HepG2 (cell line): ENCODE measurements around the gene YY1. TPM values are rescaled to one million over a fixed set of nuclear protein-coding genes. Genes with fewer than 3 reads are reported as not detected.

Source experiments
- ATAC-seq: fragments of 200-7000 bp; cut with Tn5 transposase; 3 replicates; pipeline ENCODE4 v1.9.1; 2020; ENCODE audit warnings: mild to moderate bottlenecking, moderate library complexity
- BruUV-seq: library from RNA; stranded (reverse); fragments of 400-500 nt; replicated peaks from 2 replicates; lab custom pipeline; 2021; lab: Mats Ljungman, UMichigan
- CTCF ChIA-PET: fragments of 300-600 bp; formaldehyde crosslinking; extraction: SDS; loops from one replicate; lab custom pipeline; 2021; ENCODE audit warnings: low total read pairs, inconsistent platforms, low intra/inter-chr PET ratio; lab: Yijun Ruan, JAX
- POLR2A ChIA-PET: fragments of 350-600 bp; sonication (Branson Sonifier 250); formaldehyde crosslinking; loops from one replicate; lab custom pipeline; 2020; ENCODE audit warnings: antibody characterized with exemption, inconsistent platforms; lab: Yijun Ruan, JAX
- DNase-seq: peaks from one replicate; pipeline ENCODE4 v3.0.0-alpha.2; 2015; ENCODE audit warnings: low spot score
- FAIRE-seq: peaks from 3 replicates; lab custom pipeline; 2011; peaks lifted over from hg19 to GRCh38; lab: Jason Lieb, UNC
- H2AFZ ChIP-seq: one replicate; pipeline ENCODE4 v1.6.1; 2011; ENCODE audit warnings: low read length, inconsistent platforms
- H3K27ac ChIP-seq: fragments of 300-600 bp; 3 replicates; pipeline ENCODE4 v1.8.0; 2011; ENCODE audit warnings: mixed run types, mild to moderate bottlenecking, mixed read lengths, low read length, inconsistent platforms; ENCODE audit not compliant: insufficient read depth; ENCODE audit errors: extremely low read length
- H3K27me3 ChIP-seq, 2 experiments: fragments of 200-600 bp in 1 of 2; 2 replicates in 1 of 2; 3 replicates in 1 of 2; pipeline versions ENCODE4 v1.6.0 to v1.8.0; 2011; ENCODE audit warnings: low read length in 2 of 2, mild to moderate bottlenecking in 2 of 2, moderate library complexity in 2 of 2, inconsistent platforms in 1 of 2; ENCODE audit not compliant: insufficient read depth in 2 of 2, control insufficient read depth in 1 of 2
- H3K36me3 ChIP-seq, 2 experiments: fragments of 200-600 bp in 1 of 2; replicated peaks in 1 of 2; 2 replicates in 1 of 2; 3 replicates in 1 of 2; pipeline versions ENCODE4 v1.5.1 to v1.8.0; 2011; ENCODE audit warnings: low read length in 2 of 2, inconsistent platforms in 1 of 2; ENCODE audit not compliant: insufficient read depth in 2 of 2, control insufficient read depth in 1 of 2
- H3K4me1 ChIP-seq: 2 replicates; pipeline ENCODE4 v1.5.1; 2012; ENCODE audit warnings: low read length, inconsistent platforms; ENCODE audit not compliant: insufficient read depth
- H3K4me2 ChIP-seq: 2 replicates; pipeline ENCODE4 v1.6.0; 2011; ENCODE audit warnings: low read depth, low read length, inconsistent platforms
- H3K4me3 ChIP-seq, 3 experiments: fragments of 200-600 bp in 1 of 3; sonication (generic), shearing (Covaris generic) in 1 of 3; replicated peaks in 1 of 3; 2 replicates each; pipeline ENCODE4 v1.5.1; 2011 to 2016; ENCODE audit warnings: low read length in 3 of 3, inconsistent platforms in 2 of 3, low read depth in 2 of 3, mild to moderate bottlenecking in 2 of 3, control low read depth in 1 of 3, mixed read lengths in 1 of 3; ENCODE audit not compliant: insufficient read depth in 1 of 3
- H3K79me2 ChIP-seq: one replicate; pipeline ENCODE4 v1.6.1; 2011; ENCODE audit warnings: low read length, inconsistent platforms; ENCODE audit not compliant: insufficient read depth
- H3K9ac ChIP-seq: 2 replicates; pipeline ENCODE4 v1.6.0; 2011; ENCODE audit warnings: mild to moderate bottlenecking, low read depth, low read length, inconsistent platforms; ENCODE audit not compliant: insufficient read depth
- H3K9me3 ChIP-seq: 2 replicates; pipeline ENCODE4 v1.5.1; 2012; ENCODE audit warnings: mild to moderate bottlenecking, low read length
- H4K20me1 ChIP-seq: 2 replicates; pipeline ENCODE4 v1.6.0; 2011; ENCODE audit warnings: inconsistent platforms, mild to moderate bottlenecking, low read length, moderate library complexity; ENCODE audit not compliant: insufficient read depth
- CBX5 ChIP-seq: sonication (generic); formaldehyde crosslinking; IDR thresholded peaks from 2 replicates; pipeline ENCODE4 v1.4.0; 2020; ENCODE audit warnings: missing genetic modification reagents, borderline replicate concordance
- CHCHD3 ChIP-seq: sonication (generic); formaldehyde crosslinking; IDR thresholded peaks from 2 replicates; pipeline ENCODE4 v1.8.0; 2022; ENCODE audit warnings: mild to moderate bottlenecking, missing genetic modification reagents, moderate library complexity
- EP300 ChIP-seq, 3 experiments: sonication (generic) in 1 of 3; formaldehyde crosslinking in 1 of 3; IDR thresholded peaks; 2 replicates each; pipeline versions ENCODE4 v1.5.1 to v1.6.1; 2011 to 2020; ENCODE audit warnings: low read depth in 2 of 3, low read length in 2 of 3, borderline replicate concordance in 1 of 3, improper control_type of control experiment in 1 of 3, mild to moderate bottlenecking in 1 of 3, missing genetic modification reagents in 1 of 3, moderate library complexity in 1 of 3
- FOSL2 ChIP-seq: sonication (generic); formaldehyde crosslinking; IDR thresholded peaks from 2 replicates; pipeline ENCODE4 v1.4.0; 2020; ENCODE audit warnings: missing genetic modification reagents
- FOXJ3 ChIP-seq: sonication (generic); formaldehyde crosslinking; IDR thresholded peaks from 2 replicates; pipeline ENCODE4 v1.4.0; 2020; ENCODE audit warnings: missing genetic modification reagents, mild to moderate bottlenecking, borderline replicate concordance
- GATA4 ChIP-seq: sonication (generic); IDR thresholded peaks from 2 replicates; pipeline ENCODE4 v1.6.1; 2016; ENCODE audit warnings: antibody characterized with exemption, low read depth, borderline replicate concordance
- GLI4 ChIP-seq: sonication (generic); formaldehyde crosslinking; IDR thresholded peaks from 2 replicates; pipeline ENCODE4 v1.5.1; 2020; ENCODE audit warnings: missing genetic modification reagents, mild to moderate bottlenecking, moderate library complexity, borderline replicate concordance
- GPN1 ChIP-seq: sonication (generic); formaldehyde crosslinking; IDR thresholded peaks from 2 replicates; pipeline ENCODE4 v1.5.1; 2020; ENCODE audit warnings: missing genetic modification reagents, borderline replicate concordance
- KDM4B ChIP-seq: sonication (generic); formaldehyde crosslinking; IDR thresholded peaks from 2 replicates; pipeline ENCODE4 v1.4.0; 2020; ENCODE audit warnings: missing genetic modification reagents
- KDM5A ChIP-seq: fragments of 200-600 bp; sonication (generic); IDR thresholded peaks from 2 replicates; pipeline ENCODE4 v1.7.0; 2018; ENCODE audit warnings: antibody characterized with exemption, mild to moderate bottlenecking, low read length, borderline replicate concordance
- PRMT3 ChIP-seq: sonication (generic); formaldehyde crosslinking; IDR thresholded peaks from 2 replicates; pipeline ENCODE4 v1.8.1; 2022; ENCODE audit warnings: low read depth, mild to moderate bottlenecking, moderate library complexity, missing genetic modification reagents, borderline replicate concordance
- TBP ChIP-seq: sonication (generic); formaldehyde crosslinking; IDR thresholded peaks from 2 replicates; pipeline ENCODE4 v1.5.0; 2020; ENCODE audit warnings: missing genetic modification reagents
- ZNF530 ChIP-seq: sonication (generic); formaldehyde crosslinking; IDR thresholded peaks from 2 replicates; pipeline ENCODE4 v1.5.0; 2020; ENCODE audit warnings: low read depth, mild to moderate bottlenecking, missing genetic modification reagents
- ZNF746 ChIP-seq: sonication (generic); formaldehyde crosslinking; IDR thresholded peaks from 2 replicates; pipeline ENCODE4 v1.8.0; 2022; ENCODE audit warnings: mild to moderate bottlenecking, missing genetic modification reagents
- WGBS: methylation state at CpG from one replicate; pipeline ENCODE4 v1.1.6; 2017; ENCODE audit warnings: low lambda C conversion rate; 5-methylcytosine and 5-hydroxymethylcytosine counted together
- in situ Hi-C: cut with HindIII; loops from 2 replicates; pipeline ENCODE4 v1.10.0; 2017; ENCODE audit warnings: low pct_unique_long_range_greater_than_20kb; ENCODE audit not compliant: extremely low pct_ligation_motif_present
- intact Hi-C: fragments of 100-400 bp; cut with micrococcal nuclease; formaldehyde crosslinking; loops from one replicate; pipeline ENCODE4 v1.10.0; 2022; ENCODE audit not compliant: unreplicated experiment
- polyA plus RNA-seq, 8 experiments: library from polyadenylated mRNA; depleted of rRNA in 3 of 8; stranded (reverse) in 7 of 8; unstranded in 1 of 8; fragments of >200 nt; fragmentation: Illumina TruSeq in 4 of 8; extraction: Trizol in 4 of 8; gene quantifications; 2 replicates each; pipeline versions ENCODE4 v1.2.1 to v1.2.3, GENCODE V29; 2011 to 2016; ENCODE audit warnings: low read depth in 4 of 8, missing spikeins in 1 of 8, mixed read lengths in 1 of 8; ENCODE audit not compliant: insufficient read depth in 1 of 8
- total RNA-seq, 5 experiments: library from RNA; depleted of rRNA; stranded (reverse); fragments of >200 nt; fragmentation: Illumina TruSeq; extraction: Trizol; gene quantifications; 2 replicates each; pipeline ENCODE4 v1.2.3, GENCODE V29; 2016; ENCODE audit warnings: low read depth in 1 of 5
- TF ChIP-seq, protein P1 (sequence below): sonication (generic); formaldehyde crosslinking; IDR thresholded peaks from 2 replicates; pipeline ENCODE4 v1.5.0; 2020; ENCODE audit warnings: mild to moderate bottlenecking, missing genetic modification reagents, borderline replicate concordance
- TF ChIP-seq, protein P2 (sequence below): sonication (generic); formaldehyde crosslinking; IDR thresholded peaks from 2 replicates; pipeline ENCODE4 v1.5.0; 2020; ENCODE audit warnings: mild to moderate bottlenecking, missing genetic modification reagents, moderate library complexity
- TF ChIP-seq, protein P3 (sequence below): sonication (generic); formaldehyde crosslinking; IDR thresholded peaks from 2 replicates; pipeline ENCODE4 v1.4.0; 2020; ENCODE audit warnings: missing genetic modification reagents, low read depth, mild to moderate bottlenecking, borderline replicate concordance
- TF ChIP-seq, protein P4 (sequence below): sonication (generic); formaldehyde crosslinking; IDR thresholded peaks from 2 replicates; pipeline ENCODE4 v1.5.0; 2020; ENCODE audit warnings: missing genetic modification reagents

Gene YY1
- total and polyA plus RNA-seq, 2 of the 13 experiments (the other 11 are each of a cell fraction or from before 2014, with no cell fraction given) = 29.4 to 68.1 TPM

DNA sequence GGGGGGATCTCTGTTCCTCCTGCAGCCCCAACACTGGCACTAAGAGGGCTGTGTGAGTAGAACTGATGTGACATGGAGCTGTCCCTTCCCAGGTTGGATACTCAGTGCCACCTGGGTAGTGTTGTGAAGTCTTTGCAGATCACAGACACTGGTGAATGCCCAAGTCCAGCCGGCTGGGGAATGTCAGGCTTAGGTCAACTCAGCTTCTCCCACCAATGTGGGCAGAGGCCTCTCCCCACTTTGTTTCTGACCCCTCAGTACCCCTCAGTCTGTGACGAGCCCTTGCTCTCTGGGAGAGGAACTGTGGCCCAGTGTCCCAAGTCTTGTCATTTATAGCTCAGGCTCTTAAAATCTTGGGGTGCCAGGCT is 56.0 kb downstream of the YY1 start:
- Histone ChIP-seq H3K9me3 (no peaks in the 10 kb centered on the region), H3K9ac (no peak overlapping the region), H2AFZ (no peak overlapping the region), H4K20me1 (no peaks in the 10 kb centered on the region), H3K4me2 (no peak overlapping the region), H3K4me1 (peaks cover 42% of the 10 kb centered on the region), H3K4me3 (no peak overlapping the region), H3K27me3 (no peaks in the 10 kb centered on the region), H3K27ac (no peak overlapping the region), H3K79me2 (no peaks in the 10 kb centered on the region), H3K36me3 (no peaks in the 10 kb centered on the region; a peak in 1 of 5 replicates)
- no peak for ATAC-seq
- intact Hi-C loops (no loop called here), in situ Hi-C loops (no loop called here)
- CTCF ChIA-PET = no interaction called here
- DNase-seq = no peak
- no TSS peak for BruUV-seq
- POLR2A ChIA-PET = no interaction called here
- no peak for FAIRE-seq
- 94% methylated on average over 2 of the region's 2 CpGs for WGBS
- no peak for TF ChIP-seq TBP (CRISPR knock-in tag)
- TF ChIP-seq KDM4B (CRISPR knock-in tag) = no peak
- TF ChIP-seq GLI4 (CRISPR knock-in tag) = no peak
- no peak for TF ChIP-seq KDM5A
- TF ChIP-seq ZNF530 = no peak
- TF ChIP-seq EP300 (IDR thresholded peaks at IDR 0.05; ENCODE audit: low read depth in 2 of 2, low read length in 2 of 2) = no peak
- no peak for TF ChIP-seq EP300 (CRISPR knock-in tag; IDR thresholded peaks at IDR 0.05; ENCODE audit: borderline replicate concordance)
- no peak for TF ChIP-seq CHCHD3 (CRISPR knock-in tag)
- TF ChIP-seq, protein P1, sequence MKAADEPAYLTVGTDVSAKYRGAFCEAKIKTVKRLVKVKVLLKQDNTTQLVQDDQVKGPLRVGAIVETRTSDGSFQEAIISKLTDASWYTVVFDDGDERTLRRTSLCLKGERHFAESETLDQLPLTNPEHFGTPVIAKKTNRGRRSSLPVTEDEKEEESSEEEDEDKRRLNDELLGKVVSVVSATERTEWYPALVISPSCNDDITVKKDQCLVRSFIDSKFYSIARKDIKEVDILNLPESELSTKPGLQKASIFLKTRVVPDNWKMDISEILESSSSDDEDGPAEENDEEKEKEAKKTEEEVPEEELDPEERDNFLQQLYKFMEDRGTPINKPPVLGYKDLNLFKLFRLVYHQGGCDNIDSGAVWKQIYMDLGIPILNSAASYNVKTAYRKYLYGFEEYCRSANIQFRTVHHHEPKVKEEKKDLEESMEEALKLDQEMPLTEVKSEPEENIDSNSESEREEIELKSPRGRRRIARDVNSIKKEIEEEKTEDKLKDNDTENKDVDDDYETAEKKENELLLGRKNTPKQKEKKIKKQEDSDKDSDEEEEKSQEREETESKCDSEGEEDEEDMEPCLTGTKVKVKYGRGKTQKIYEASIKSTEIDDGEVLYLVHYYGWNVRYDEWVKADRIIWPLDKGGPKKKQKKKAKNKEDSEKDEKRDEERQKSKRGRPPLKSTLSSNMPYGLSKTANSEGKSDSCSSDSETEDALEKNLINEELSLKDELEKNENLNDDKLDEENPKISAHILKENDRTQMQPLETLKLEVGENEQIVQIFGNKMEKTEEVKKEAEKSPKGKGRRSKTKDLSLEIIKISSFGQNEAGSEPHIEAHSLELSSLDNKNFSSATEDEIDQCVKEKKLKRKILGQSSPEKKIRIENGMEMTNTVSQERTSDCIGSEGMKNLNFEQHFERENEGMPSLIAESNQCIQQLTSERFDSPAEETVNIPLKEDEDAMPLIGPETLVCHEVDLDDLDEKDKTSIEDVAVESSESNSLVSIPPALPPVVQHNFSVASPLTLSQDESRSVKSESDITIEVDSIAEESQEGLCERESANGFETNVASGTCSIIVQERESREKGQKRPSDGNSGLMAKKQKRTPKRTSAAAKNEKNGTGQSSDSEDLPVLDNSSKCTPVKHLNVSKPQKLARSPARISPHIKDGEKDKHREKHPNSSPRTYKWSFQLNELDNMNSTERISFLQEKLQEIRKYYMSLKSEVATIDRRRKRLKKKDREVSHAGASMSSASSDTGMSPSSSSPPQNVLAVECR (CRISPR knock-in tag) = no peak
- no peak for TF ChIP-seq GPN1 (CRISPR knock-in tag)
- no peak for TF ChIP-seq PRMT3 (CRISPR knock-in tag)
- no peak for TF ChIP-seq CBX5
- TF ChIP-seq, protein P2, sequence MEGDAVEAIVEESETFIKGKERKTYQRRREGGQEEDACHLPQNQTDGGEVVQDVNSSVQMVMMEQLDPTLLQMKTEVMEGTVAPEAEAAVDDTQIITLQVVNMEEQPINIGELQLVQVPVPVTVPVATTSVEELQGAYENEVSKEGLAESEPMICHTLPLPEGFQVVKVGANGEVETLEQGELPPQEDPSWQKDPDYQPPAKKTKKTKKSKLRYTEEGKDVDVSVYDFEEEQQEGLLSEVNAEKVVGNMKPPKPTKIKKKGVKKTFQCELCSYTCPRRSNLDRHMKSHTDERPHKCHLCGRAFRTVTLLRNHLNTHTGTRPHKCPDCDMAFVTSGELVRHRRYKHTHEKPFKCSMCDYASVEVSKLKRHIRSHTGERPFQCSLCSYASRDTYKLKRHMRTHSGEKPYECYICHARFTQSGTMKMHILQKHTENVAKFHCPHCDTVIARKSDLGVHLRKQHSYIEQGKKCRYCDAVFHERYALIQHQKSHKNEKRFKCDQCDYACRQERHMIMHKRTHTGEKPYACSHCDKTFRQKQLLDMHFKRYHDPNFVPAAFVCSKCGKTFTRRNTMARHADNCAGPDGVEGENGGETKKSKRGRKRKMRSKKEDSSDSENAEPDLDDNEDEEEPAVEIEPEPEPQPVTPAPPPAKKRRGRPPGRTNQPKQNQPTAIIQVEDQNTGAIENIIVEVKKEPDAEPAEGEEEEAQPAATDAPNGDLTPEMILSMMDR (CRISPR knock-in tag) = no peak
- TF ChIP-seq GATA4 = no peak
- TF ChIP-seq, protein P3, sequence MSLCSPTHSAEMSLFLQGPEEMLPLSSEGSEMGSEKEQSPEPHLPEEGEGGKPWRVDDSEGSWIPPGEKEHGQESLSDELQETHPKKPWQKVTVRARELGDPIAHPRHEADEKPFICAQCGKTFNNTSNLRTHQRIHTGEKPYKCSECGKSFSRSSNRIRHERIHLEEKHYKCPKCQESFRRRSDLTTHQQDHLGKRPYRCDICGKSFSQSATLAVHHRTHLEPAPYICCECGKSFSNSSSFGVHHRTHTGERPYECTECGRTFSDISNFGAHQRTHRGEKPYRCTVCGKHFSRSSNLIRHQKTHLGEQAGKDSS (CRISPR knock-in tag) = no peak
- no peak for TF ChIP-seq FOXJ3 (CRISPR knock-in tag)
- TF ChIP-seq, protein P4, sequence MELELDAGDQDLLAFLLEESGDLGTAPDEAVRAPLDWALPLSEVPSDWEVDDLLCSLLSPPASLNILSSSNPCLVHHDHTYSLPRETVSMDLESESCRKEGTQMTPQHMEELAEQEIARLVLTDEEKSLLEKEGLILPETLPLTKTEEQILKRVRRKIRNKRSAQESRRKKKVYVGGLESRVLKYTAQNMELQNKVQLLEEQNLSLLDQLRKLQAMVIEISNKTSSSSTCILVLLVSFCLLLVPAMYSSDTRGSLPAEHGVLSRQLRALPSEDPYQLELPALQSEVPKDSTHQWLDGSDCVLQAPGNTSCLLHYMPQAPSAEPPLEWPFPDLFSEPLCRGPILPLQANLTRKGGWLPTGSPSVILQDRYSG = no peak
- no peak for TF ChIP-seq ZNF746 (CRISPR knock-in tag)
- TF ChIP-seq FOSL2 (CRISPR knock-in tag) = no peak
